ENCODE results near the gene MAP4K2. TPM values are rescaled to one million over a fixed set of nuclear protein-coding genes. Genes with fewer than 3 reads are reported as not detected.

MAP4K2 gene
- total and polyA plus RNA-seq, 2 of the 4 experiments (the other 2 are of a cell fraction), result 11.7 to 16.6 TPM

GRCh38 chr11:64849598-64850356, 46.8 kb upstream of the MAP4K2 start (continued):
- TF ChIP-seq MXI1 (IDR thresholded peaks at IDR 0.05; ENCODE audit: borderline replicate concordance, low read depth, low read length) (no peak), USF2 (IDR thresholded peaks at IDR 0.05; ENCODE audit: low read depth, low read length) (no peak)

All from IMR-90 (cell line).